SW480 (cell line): ENCODE results near the gene FOXP4.
"Not testable (repeated sequence)": the region's sequence is repeated elsewhere in the genome, so short reads cannot be mapped to it uniquely, and the experiment has no call there.

Source experiments
- DNase-seq: peaks from one replicate; pipeline ENCODE4 v3.0.0-alpha.2; 2016; ENCODE audit warnings: low spot score

FOXP4 gene

DNA sequence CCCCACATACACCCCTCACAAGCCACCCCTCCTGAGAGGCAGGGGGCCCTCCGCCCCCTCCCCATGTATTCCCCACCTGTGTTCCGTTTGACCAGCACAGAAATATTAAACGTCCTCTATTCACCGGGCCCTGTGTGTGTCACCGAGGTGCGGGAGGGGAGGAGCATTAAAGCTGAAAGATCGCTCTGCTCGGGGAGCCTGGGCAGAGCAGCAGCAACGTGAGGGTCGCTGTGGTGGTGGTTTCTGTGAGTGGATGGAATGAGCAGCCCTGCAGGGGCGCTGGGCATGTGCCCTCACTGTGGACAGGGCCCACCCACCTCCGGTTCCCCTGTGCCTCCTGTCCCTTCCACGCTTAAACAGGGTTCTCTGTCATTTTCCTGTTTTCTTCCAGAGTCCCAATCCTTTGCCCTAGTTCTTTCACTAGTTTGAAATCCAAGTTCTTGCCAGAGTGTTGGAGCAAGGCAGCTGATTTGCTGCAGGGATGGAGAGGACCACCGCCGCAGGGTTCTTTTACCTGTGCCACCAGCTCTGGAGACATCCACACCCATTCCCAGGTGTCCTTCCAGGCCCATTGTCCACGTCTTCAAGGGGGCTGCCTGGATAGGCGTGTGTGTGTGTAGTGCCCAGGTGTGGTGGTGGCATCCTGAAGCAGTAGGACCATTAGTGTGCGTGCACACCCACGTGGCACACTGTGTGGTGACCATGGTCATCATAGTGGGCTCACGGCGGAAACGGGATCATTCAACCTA, 54.5 kb downstream of the FOXP4 start:
- DNase-seq, result no peak

DNA sequence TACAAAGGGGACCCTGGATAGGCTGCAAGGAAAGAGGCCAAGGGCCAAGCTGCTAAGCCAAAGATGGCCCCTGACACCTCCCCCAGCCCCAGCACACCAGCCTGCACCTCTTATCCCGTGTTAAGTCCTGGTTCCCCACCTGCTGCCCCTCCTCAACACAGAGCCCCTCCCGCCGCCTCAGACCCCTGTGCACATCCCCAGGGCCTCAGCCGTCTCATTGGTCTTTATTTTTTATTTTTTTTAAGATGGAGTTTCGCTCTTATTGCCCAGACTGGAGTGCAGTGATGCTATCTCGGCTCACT, 55.0 kb downstream of the FOXP4 start:
- DNase-seq, result no peak

DNA sequence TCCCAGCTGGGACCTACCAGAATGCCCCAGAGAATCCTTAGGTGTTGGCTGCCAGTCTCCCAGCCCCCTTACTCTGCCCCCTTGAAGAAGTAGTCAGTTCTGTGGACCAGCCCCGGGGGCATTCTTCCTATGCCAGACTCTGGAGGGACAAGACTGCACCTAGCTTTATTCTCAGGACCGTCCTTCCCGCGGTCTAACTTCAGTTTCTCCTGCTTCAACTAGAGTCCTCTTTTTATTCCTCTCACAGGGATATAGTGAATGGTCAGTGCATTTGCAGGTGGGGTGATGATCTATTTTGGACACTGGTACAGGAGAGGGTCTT, 56.2 kb downstream of the FOXP4 start:
- no peak for DNase-seq

DNA sequence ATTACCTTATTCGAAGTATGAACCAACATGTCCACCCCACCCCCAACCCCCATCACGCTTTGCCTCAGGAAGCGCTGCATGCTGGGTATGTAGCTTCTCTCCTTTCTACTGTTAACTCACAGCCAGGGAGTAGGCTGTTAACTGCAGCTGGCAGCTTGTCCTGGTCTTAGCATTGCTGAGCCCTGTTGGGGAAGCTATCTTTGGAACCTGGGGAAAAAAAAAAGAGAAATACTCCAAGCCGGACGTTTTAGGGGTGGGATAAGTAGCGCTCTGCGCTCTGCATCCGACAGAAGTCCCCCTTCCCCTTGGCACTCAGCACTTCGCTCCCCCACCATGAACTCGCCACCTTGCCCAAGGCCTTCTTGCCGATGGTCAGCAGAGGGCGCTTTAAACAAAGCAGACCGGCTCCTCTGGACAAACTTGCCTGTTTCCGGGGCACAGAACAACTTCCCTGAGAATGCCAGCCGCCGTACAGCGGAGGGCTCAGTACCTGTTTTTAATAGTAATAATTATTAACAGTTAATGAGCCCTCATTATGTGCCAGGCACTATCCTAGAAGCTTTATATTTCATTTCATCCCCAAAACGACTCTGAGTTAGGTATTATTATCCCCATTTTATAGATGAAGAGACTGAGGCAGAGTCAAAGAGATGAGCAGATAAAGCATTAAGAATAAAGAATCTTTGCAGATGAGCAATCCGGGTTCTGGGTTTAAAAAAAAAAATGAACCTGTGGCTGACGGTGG, 56.9 kb downstream of the FOXP4 start:
- peak; percentile 76 for DNase-seq

DNA sequence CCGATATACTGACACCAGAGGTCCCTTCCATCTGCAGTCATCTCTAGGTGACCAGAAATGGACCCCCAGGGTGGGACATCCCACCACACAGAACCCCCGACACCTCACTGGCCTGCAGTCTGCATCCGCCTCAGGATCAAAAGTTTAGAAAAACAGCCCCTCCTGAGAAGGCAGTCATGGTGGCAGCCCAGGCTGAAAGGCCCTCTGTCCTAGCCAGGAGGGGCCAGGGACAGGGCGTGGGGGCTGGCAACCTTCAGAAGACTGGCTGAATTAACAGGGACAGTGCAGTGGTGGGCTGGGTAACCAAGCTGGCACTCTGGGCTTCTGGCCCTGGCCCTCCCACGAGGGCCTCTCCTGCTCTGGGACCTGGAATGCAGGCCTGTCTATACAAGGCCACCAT, 57.8 kb downstream of the FOXP4 start:
- DNase-seq, result no peak

DNA sequence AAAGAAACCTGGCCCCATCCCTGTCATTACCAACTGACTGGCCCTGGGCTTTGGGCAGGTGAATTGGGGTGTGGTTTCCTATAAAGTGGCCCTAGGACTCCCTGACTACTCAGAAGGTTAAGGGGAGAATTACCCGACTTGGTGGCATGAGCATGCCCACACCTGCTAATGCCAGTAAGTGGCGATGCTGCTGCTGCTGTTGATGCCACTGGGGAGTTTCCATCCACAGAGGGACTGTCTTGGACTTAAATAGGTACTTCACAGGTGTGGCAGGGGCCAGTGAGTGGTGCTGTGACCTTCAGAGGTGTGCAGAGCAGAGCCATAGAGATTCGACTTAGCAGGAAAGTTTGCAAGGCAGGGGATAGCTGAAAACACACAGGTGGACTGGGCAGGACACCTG, 59.5 kb downstream of the FOXP4 start:
- peak; percentile 18 for DNase-seq

DNA sequence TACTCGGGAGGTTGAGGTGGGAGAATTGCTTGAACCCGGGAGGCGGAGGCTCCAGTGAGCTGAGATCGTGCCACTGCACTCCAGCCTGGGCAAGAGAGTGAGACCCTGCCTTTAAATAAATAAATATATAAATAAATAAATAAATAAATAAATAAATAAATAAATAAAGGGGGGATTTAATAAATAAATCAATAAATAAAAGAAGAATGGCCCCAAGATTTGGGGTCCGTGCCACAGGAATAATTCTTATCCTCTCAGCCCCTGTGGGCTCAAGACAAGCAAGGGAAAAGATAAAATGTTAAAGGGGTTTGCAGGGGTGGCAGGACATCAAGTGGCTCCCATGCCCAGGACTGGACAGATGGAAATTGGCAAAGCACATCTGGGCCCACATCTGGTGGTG, 60.9 kb downstream of the FOXP4 start:
- DNase-seq, result no peak

DNA sequence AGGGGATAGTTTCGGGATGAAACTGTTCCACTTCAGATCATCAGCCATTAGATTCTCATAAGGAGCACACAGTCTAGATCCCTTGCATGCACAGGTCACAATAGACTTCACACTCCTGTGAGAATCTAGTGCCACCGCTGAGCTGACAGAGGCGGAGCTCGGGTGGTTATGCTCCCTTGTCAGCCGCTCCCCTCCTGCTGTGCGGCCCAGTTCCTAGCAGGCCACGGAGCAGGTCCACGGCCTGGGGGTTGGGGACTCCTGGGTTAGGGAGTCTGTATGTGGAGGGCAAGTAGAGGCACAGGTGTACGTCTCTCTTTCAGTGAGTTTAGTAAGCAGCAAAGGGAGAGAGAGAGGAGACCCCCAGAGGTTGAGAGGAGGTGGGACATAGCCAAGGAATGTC, 61.6 kb downstream of the FOXP4 start:
- DNase-seq, result no peak

DNA sequence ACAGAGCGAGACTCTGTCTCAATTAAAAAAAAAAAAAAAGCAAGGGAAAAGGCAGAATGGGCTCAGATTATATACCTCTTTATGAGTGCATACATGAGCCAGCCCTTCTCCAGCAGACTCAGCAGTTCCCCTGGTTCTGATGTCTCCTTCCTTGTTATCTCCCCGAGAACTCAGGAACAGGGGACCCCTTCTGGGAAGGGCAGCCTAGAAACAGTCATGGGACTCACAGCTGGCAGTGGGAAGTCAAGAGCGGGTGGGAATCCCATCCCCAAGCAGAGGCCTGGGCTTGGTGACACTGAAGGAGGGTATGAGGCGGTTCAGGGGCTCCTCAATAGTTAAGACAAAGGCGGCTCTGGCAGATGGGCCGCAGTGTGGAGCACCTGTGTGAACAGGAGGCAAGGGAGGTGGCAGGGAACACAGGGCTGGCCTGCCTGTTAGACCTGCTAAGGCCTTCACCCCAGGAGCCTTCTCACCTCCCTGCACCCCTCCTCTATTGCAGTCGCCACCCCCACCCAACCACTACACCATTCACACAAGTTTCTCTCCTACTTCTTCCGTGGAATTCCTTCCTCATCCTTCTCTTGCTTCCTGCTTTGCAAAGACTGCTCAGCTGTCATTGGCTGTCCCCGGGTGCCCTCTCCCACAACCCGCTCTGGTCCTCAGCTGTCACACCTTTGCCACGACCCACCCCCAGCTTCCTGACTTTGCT, 62.4 kb downstream of the FOXP4 start:
- no peak for DNase-seq

DNA sequence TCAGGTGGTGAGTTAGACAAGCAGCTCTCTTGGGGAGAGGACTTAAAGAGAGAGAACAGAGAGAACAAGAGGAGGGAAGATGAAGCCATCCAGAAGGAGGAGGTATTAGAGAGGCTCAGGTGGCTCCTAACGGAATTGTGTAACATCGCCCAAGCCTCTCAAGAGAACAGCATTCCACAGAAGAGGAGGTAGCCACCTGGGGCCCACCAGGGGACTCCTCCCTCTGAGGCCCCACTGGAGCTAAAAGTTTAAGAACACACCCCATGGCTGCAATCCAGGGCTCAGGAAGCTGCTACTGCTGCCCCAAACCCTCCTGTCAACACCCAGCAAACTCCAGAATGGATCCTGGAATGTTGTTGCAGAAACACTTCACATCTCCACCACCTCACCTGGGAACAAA, 68.5 kb downstream of the FOXP4 start:
- no peak for DNase-seq

DNA sequence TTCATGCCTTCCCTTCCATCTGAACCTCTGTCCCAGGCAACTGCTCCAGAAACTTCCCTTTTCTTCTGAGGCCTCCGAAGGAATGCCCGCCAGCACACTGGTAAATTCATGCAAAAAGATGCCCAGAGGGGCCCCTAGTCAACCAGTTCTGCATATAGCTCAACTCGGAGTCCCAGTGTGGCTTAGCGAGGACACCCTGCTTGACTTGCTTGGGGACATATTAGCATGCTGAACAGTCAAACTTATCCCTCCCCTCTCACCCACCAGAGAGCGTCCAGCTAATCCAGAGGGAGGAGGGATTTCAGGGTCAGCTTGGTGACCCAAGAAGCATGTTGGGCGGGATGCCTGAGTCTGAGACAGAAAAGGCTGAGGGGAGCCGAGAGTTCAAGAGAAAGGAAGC, 69.1 kb downstream of the FOXP4 start:
- DNase-seq, result no peak

DNA sequence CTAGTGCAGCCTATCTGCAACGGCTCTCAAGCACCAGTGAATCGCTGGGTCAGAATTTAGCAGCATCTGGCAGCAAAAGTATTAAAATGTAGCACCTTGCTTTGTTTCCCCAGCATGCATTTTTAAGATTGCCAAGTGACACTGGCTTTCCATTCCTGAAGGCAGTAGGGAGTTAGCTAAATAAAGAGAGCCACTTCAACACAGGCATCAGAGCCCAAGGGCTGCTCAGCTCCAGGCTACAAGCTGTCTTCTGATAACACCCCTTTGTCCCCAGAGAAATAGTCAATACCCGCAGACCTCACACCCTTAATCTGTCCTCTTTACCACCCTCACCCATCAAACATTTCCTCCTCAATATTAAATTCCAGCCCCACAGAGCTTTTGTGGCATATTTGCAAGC, 72.4 kb downstream of the FOXP4 start:
- DNase-seq, result no peak

DNA sequence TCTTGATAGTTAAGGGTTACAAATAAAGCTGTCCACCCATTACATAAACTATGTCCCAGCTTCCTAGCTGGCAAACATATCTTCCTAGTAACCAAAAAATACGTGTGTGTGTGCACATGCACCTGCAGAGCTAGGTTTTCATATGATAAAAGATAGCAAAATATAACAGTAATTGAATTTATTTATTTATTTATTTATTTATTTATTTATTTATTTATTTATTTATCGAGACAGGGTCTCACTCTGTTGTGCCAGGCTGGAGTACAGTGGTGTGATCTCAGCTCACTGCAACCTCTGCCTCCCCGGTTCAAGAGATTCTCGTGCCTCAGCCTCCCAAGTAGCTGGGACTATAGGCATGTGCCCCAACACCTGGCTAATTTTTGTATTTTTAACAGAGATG, 73.0 kb downstream of the FOXP4 start:
- not testable (repeated sequence) for DNase-seq

DNA sequence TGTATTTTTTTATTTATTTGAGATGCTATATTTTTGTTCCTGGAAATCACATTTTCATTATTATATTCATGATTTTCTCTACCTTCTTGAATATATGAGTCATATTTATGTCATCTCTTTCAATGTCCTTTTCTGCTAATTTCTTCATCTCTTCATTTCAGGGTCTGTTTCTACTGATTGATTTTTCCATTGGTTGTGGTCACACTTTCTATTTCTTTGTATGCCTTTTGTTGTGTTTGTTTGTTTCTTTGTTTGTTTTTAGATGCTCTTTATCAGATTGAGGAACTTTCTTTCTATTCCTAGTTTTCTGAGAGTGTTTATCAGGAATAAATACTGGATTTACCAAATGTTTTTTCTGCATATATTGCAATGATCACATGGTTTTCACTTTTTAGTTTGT, 75.2 kb downstream of the FOXP4 start:
- no peak for DNase-seq

DNA sequence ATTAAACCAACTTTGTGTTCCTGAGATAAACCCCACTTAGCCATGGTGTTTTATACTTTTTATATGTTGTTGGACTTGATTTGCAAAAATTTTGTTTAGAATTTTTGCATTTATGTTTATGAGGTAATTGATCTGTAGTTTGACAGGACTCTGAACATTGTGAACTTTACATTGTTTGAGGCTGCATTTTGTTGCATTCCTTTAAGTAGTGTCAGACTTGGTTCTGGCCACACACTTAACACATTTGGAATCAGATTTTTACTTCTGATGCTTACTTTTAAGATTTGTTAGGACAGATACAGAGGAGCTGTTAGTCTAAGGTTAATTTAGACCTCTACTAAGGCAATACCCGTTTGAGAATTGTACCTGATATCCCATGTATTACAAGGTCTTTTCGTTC, 75.6 kb downstream of the FOXP4 start:
- no peak for DNase-seq

DNA sequence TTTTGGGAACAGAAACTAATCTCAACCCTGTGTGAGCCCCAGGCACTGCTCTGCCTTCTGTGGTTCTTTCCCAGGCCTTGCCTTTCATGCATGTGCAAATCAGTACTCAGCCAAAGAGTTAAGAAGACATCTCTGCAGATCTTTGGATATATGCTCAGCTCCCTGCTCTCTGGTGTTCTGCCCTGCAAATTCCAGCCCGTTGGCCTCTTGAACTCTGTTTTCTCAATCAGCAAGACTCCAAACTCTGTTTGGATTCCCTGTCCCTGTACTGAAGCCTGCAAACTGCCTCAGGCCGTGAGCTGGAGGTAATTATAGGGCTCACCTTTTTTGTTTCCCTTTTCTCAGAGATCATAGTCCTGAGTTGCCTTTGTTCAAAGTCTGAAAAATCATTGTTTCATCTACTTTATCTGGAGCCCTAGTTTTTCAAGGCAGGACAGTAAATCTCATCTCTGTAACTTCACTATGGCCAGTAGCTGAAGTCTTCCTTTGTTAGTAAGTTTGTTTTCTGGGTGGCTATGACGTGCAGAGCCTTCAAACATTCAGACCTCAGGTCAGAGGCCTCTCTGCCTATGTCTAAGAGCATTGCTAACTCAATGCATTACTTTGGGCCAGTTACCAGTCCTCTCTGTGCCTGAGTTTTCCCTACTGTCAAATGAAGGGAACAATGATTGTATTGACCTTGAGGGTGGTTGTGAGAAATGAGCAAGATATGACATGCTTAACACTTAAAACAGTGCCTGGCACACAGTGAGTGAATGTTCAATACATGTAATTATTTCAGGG, 76.2 kb downstream of the FOXP4 start:
- DNase-seq, result no peak

DNA sequence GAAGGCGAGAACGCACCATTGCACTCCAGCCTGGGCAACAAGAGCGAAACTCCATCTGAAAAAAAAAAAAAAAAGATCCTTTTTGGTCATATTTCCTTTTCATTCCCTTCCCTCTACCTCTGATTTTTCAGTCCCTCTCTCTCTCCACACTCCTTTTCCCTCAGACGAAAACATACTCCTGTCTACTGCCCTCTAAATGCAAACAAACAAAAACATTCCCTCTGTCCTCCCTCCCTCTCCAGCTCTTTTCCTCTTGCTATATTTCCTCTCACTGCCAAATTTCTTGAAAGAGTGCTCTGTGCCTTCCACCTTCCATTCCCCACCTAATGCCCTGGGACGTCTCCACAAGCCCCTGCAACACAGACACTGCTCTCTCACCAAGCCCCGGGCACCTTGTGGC, 77.1 kb downstream of the FOXP4 start:
- DNase-seq, result no peak

DNA sequence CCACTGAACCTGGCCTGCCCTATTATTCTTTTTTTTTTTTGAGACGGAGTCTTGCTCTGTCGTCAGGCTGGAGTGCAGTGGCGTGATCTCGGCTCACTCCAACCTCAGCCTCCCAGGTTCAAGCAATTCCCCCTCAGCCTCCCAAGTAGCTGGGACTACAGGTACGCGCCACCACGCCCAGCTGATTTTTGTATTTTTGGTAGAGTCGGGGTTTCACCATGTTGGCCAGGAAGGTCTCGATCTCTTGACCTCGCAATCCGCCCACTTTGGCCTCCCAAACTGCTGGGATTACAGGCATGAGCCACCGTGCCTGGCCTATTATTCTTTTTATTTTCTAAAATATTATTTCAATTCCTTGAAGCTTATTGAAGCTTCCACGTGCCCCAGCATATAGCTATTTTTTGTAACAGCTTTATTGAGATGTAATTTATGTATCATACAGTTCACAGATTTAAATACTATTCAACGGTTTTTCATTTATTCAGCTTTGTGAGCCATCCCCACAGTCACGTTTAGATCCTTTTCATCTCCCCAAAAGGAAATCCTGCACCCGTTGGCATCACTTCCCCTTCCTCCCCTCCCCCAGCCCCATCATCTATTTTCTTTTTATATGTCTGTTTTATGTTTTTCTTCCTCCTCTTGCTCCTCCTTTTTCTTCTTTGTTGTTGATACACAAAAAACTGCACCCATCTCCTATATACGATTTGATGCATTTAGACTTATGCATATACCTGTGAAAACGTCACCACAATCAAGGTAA, 78.6 kb downstream of the FOXP4 start:
- DNase-seq, result no peak

DNA sequence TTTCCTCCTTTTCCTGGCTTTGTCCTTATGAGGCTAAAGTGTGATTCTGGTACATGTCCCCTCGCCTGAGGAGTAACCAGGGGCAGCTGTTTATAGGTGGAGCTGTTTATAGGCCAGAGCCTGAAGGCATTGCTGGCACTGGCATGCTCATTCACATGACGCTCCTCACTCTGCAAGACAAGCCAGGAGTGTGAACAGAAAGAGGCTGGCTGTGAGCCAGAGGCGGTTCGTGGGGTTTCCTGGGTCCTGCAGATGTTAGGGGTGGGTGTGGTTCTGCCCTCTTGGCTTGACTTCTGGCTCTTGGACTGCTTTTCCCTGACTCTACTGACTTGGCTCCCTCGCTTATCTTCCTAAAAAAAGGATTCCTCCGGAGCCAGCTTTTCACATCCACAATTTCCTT, 79.3 kb downstream of the FOXP4 start:
- no peak for DNase-seq

DNA sequence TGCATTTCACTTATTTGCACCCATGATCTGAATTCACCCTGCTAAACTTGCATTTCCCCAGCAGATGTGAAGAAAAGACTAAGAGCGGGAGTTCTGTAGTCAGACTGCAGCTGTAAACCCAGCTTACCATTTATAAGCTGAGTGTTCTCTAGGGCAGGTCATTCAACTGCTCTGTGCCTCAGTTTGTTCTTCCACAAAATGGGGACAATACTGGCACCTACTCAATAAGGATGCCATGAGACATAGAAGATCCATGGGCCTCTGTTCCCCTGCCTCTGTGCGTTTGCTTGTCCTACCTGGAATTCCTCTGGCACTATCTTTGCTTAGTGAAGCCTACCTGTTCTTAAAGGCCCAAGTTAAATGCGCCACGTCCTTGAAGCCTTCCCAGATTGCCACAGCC, 79.8 kb downstream of the FOXP4 start:
- DNase-seq, result no peak

DNA sequence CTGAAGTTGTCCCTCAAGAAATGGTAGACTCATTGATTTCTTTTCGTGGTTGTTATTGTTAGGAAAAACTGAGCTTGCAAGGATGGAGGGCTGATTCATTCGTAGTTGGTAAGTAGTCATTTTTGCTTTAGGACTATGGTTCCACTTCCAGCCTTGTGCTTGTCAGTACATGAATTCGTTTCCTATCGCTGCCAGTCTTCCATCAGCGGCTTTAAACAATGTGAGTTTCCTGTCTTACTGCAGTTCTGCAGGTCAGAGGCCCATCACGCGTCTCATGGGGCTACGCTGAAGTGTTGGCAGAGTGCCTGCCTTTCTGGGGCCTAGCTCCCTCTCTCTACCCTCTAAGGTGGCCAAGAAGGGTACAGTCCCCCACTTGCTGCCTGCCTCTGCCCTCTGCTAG, 80.7 kb downstream of the FOXP4 start:
- DNase-seq, result no peak

DNA sequence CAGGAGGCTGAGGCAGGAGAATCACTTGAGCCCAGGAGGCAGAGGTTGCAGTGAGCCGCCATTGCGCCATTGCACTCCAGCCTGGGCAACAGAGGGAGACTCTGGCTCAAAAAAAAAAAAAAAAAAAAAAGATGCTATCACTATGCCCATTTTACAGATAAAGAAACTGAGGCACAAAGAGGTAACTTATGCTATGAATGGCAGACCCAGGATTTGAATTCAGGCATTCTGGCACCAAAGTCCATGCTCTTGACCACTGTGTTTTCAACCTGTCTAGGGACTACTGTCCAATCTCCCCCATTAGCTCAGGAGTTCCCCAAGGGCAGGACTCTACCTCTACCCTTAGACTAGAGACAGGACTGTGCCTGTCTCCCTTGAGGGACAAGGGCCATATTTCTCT, 82.9 kb downstream of the FOXP4 start:
- DNase-seq, result no peak
